ENCODE results near the gene C1QTNF12. TPM values are rescaled to one million over a fixed set of nuclear protein-coding genes. Genes with fewer than 3 reads are reported as not detected.

Gene C1QTNF12
- total RNA-seq, 2 donors from 2014 or later: 21.3 to 34.2 TPM

DNA sequence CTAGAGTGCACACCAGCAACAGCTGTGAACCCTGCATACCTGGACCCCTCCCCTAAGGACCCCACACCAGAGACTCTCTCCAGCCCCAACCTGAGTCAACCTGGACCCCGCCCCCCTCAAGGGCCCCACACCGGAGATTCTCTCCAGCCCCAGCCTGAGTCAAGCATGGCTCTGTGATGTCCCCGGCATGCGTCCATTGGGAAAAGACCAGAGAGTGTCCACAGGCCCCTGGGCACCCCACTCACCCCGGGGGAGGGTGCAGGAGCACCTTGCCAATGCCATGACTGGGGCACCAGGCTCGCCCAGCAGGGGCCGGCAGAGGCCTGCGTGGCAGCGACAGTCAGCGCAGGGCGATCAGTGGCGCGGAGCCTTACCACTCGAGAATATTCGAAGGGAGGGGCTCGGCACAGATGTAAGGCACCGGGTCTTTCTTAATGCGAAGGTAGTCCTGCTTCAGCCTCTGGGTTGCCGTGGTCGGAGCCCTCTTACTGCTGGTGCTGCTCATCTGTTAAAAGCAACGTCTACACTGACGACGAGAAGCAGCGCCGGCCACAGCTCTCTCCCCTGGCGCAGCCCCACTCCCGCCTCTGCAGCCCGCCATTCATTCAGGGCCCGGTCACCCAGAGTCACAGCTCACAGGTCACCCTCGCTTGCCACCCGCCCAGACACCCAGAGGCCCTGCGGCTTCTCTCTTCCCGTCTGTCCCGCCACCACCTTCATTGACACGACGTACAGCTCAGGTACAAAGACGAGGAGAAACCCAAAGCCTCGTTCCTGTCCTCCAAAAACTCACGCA is 21.2 kb upstream of the C1QTNF12 start:
- H3K9me3 ChIP-seq: no peaks in the 10 kb centered on the region
- H3K4me3 ChIP-seq: no peak overlapping the region
- peaks cover 8% of the 10 kb centered on the region for H3K36me3 ChIP-seq
- intact Hi-C loops (cut with DNase I): no loop called here
- H3K9ac ChIP-seq (ENCODE audit: low read depth in 2 of 2, low read length in 2 of 2): no peak overlapping the region
- no peak overlapping the region for H3K27ac ChIP-seq
- H3K4me1 ChIP-seq: peaks cover 16% of the 10 kb centered on the region
- no peaks in the 10 kb centered on the region for H3K27me3 ChIP-seq
- DNase-seq: no peak
- TF ChIP-seq, protein P1, sequence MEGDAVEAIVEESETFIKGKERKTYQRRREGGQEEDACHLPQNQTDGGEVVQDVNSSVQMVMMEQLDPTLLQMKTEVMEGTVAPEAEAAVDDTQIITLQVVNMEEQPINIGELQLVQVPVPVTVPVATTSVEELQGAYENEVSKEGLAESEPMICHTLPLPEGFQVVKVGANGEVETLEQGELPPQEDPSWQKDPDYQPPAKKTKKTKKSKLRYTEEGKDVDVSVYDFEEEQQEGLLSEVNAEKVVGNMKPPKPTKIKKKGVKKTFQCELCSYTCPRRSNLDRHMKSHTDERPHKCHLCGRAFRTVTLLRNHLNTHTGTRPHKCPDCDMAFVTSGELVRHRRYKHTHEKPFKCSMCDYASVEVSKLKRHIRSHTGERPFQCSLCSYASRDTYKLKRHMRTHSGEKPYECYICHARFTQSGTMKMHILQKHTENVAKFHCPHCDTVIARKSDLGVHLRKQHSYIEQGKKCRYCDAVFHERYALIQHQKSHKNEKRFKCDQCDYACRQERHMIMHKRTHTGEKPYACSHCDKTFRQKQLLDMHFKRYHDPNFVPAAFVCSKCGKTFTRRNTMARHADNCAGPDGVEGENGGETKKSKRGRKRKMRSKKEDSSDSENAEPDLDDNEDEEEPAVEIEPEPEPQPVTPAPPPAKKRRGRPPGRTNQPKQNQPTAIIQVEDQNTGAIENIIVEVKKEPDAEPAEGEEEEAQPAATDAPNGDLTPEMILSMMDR (IDR thresholded peaks at IDR 0.05): no peak

DNA sequence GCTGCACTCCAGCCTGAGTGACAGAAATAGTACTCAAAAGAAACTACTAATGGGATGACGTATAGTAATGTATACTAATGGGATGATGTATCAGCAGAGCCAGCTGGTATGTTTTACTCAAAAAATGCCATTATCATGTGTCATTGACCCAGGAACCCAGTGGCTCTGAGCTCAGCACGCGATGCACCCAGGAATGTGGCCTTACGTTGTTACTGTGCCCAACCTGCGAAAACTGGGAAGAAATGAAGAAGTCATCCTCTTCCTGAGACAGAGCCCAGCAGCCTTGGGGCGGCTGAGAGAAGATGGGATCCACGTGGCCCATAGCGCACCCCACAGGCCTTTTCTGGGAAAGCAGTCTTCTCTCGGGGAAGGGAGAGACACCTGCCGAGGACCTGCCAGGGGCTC is 18.3 kb upstream of the C1QTNF12 start:
- Histone ChIP-seq H3K9me3 (no peaks in the 10 kb centered on the region), H3K4me1 (no peaks in the 10 kb centered on the region), H3K9ac (ENCODE audit: low read depth in 2 of 2, low read length in 2 of 2) (no peak overlapping the region), H3K4me3 (no peak overlapping the region), H3K27me3 (no peaks in the 10 kb centered on the region), H3K27ac (no peak overlapping the region), H3K36me3 (peaks cover 14% of the 10 kb centered on the region)
- TF ChIP-seq, protein P1 (IDR thresholded peaks at IDR 0.05): no peak
- intact Hi-C loops (cut with DNase I): no loop called here
- DNase-seq: no peak

DNA sequence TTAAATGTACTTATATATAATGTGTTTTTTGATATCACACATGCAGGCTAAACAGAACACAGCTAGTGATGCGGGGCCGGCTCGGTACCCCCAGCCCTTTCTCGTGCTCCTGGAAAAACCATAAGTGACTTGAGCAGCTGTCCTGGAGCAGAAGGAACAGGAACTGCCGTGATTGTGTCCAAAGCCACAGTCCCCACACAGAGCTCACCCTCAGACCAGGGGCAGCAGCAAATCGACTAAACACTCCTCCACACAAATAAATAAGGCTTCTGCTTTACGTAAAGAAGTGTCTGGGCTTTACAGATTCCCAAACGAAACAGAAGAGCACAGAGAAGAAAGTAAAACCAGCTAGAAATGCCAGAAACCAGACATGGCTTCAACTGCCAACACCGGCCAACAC is 17.5 kb upstream of the C1QTNF12 start:
- DNase-seq: no peak
- Histone ChIP-seq H3K9ac (ENCODE audit: low read depth in 2 of 2, low read length in 2 of 2) (no peak overlapping the region), H3K4me1 (no peaks in the 10 kb centered on the region), H3K27me3 (no peaks in the 10 kb centered on the region), H3K27ac (no peak overlapping the region), H3K9me3 (no peaks in the 10 kb centered on the region), H3K36me3 (peaks cover 14% of the 10 kb centered on the region), H3K4me3 (no peak overlapping the region)
- intact Hi-C loops (cut with DNase I): no loop called here
- TF ChIP-seq, protein P1 (IDR thresholded peaks at IDR 0.05): no peak

DNA sequence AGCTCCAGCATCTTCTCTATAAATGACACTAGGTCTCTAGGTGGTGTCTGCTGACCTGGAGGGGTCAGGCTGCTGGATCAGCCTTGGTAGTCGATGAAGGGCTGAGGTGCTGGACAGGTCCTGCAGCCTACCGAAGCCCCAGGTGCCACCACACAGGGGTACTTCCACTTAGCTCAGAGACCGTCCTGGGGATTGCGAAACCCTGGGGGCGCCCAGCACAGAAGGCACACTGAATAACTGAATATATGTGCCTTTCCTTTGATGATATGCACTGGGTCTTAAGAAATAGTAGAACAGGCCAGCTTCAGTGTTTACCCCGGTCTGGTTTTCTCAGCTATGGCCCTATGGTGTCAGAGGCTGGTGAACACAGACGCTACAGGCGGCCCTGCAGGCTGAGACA is 16.2 kb upstream of the C1QTNF12 start:
- no peak overlapping the region for H3K27ac ChIP-seq
- no peak overlapping the region for H3K9ac ChIP-seq (ENCODE audit: low read depth in 2 of 2, low read length in 2 of 2)
- H3K27me3 ChIP-seq: no peaks in the 10 kb centered on the region
- no peaks in the 10 kb centered on the region for H3K9me3 ChIP-seq
- peaks cover 14% of the 10 kb centered on the region for H3K36me3 ChIP-seq
- no peaks in the 10 kb centered on the region for H3K4me1 ChIP-seq
- H3K4me3 ChIP-seq: no peak overlapping the region
- no peak for DNase-seq
- TF ChIP-seq, protein P1 (IDR thresholded peaks at IDR 0.05): no peak
- intact Hi-C loops (cut with DNase I): no loop called here

DNA sequence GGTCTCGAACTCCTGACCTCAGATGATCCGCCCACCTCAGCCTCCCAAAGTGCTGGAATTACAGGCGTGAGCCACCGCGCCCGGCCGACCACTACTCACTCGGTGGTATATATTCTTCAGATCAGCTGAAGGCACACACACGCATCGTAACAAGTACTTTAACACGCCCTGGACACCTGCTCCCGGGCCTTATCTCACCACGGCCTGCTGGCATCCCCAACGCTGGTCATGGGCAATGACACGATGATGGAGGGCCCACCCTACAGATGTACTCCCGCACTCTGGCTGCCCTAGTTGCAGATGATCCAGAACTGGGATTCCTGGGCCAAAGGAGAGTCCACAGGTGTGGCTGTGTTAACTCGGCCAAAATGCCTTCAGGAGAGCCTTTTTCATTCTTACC is 15.5 kb upstream of the C1QTNF12 start:
- Histone ChIP-seq H3K36me3 (peaks cover 14% of the 10 kb centered on the region), H3K27me3 (no peaks in the 10 kb centered on the region), H3K4me3 (no peak overlapping the region), H3K9me3 (no peaks in the 10 kb centered on the region), H3K4me1 (no peaks in the 10 kb centered on the region), H3K27ac (no peak overlapping the region), H3K9ac (ENCODE audit: low read depth in 2 of 2, low read length in 2 of 2) (no peak overlapping the region)
- TF ChIP-seq, protein P1 (IDR thresholded peaks at IDR 0.05): no peak
- DNase-seq: no peak
- intact Hi-C loops (cut with DNase I): no loop called here

Measured in colonic mucosa (tissue), 4 donors.